ENCODE data around the gene SP8. TPM values are rescaled to one million over a fixed set of nuclear protein-coding genes. Genes with fewer than 3 reads are reported as not detected.
A peak's percentile ranks its signal among the peaks of the same experiment; 100 is the strongest.

The SP8 gene
- total RNA-seq, 2 experiments from 2014 or later: not detected

- Mint-ChIP-seq H3K4me1 (peaks cover 15% of the 10 kb centered on the region), H3K9me3 (ENCODE audit: low read depth) (peaks cover 7% of the 10 kb centered on the region), H3K27me3 (peaks cover 70% of the 10 kb centered on the region), H3K36me3 (ENCODE audit: low read depth) (peaks cover 8% of the 10 kb centered on the region), H3K27ac (no peak overlapping the region), H3K4me3 (no peak overlapping the region)
- no peak for DNase-seq
- ChIA-PET POLR2A (no interaction called here), CTCF (interaction anchor here (0.9 kb wide), 1 partner anchor 461 kb away, joined by 3 read pairs; no protein-coding TSS in a partner anchor)
- ATAC-seq: no peak
- intact Hi-C loops (cut with DNase I, micrococcal nuclease): loop anchor here (5.0 kb wide), 2 partner anchors 458 to 1687 kb away; no protein-coding TSS in a partner anchor
These were observed 7.2 kb upstream of the SP8 start for GRCh38 chr7:20793694-20794394.

GRCh38 chr7:20793248-20793647 is 6.6 kb upstream of the SP8 start:
- DNase-seq (no peak), ATAC-seq (no peak)
- intact Hi-C loops (cut with DNase I, micrococcal nuclease): loop anchor here (5.0 kb wide), 2 partner anchors 459 to 1686 kb away; no protein-coding TSS in a partner anchor
- Mint-ChIP-seq H3K4me1 (peaks cover 13% of the 10 kb centered on the region), H3K27me3 (peaks cover 71% of the 10 kb centered on the region), H3K9me3 (ENCODE audit: low read depth) (peaks cover 7% of the 10 kb centered on the region), H3K4me3 (no peak overlapping the region), H3K27ac (no peak overlapping the region), H3K36me3 (ENCODE audit: low read depth) (peaks cover 8% of the 10 kb centered on the region)
- ChIA-PET CTCF (no interaction called here), POLR2A (no interaction called here)

GRCh38 chr7:20791538-20792434 is 5.1 kb upstream of the SP8 start:
- H3K27me3 Mint-ChIP-seq: peaks cover 75% of the 10 kb centered on the region
- no peak overlapping the region for H3K27ac Mint-ChIP-seq
- ChIA-PET POLR2A (no interaction called here), CTCF (interaction anchor here (1.2 to 1.3 kb wide), 2 partner anchors 10 to 11 kb away, joined by 3 to 4 read pairs; no protein-coding TSS in a partner anchor)
- H3K9me3 Mint-ChIP-seq (ENCODE audit: low read depth): peaks cover 7% of the 10 kb centered on the region
- intact Hi-C loops (cut with DNase I, micrococcal nuclease): loop anchor here (5.0 kb wide), 2 partner anchors 461 to 1684 kb away; no protein-coding TSS in a partner anchor
- H3K4me1 Mint-ChIP-seq: peaks cover 10% of the 10 kb centered on the region
- H3K4me3 Mint-ChIP-seq: no peak overlapping the region
- peaks cover 12% of the 10 kb centered on the region for H3K36me3 Mint-ChIP-seq (ENCODE audit: low read depth)
- DNase-seq (no peak), ATAC-seq (no peak)

- intact Hi-C loops (cut with DNase I, micrococcal nuclease): loop anchor here (5.0 kb wide), 2 partner anchors 462 to 1683 kb away; no protein-coding TSS in a partner anchor
- ChIA-PET POLR2A (no interaction called here), CTCF (interaction anchor here (1.2 to 1.8 kb wide), 2 partner anchors 9 to 10 kb away, joined by 3 to 6 read pairs; no protein-coding TSS in a partner anchor)
- DNase-seq (no peak), ATAC-seq (no peak)
- no peak overlapping the region for H3K4me3 Mint-ChIP-seq
- H3K9me3 Mint-ChIP-seq (ENCODE audit: low read depth): peaks cover 7% of the 10 kb centered on the region
- peaks cover 9% of the 10 kb centered on the region for H3K36me3 Mint-ChIP-seq (ENCODE audit: low read depth)
- peaks cover 77% of the 10 kb centered on the region for H3K27me3 Mint-ChIP-seq
- no peak overlapping the region for H3K27ac Mint-ChIP-seq
- H3K4me1 Mint-ChIP-seq: peaks cover 16% of the 10 kb centered on the region
These were observed 3.7 kb upstream of the SP8 start for GRCh38 chr7:20790375-20790774.

- Mint-ChIP-seq H3K36me3 (ENCODE audit: low read depth) (peaks cover 12% of the 10 kb centered on the region), H3K9me3 (ENCODE audit: low read depth) (peaks cover 6% of the 10 kb centered on the region), H3K27ac (no peak overlapping the region), H3K4me3 (no peak overlapping the region), H3K27me3 (peaks cover 71% of the 10 kb centered on the region), H3K4me1 (peaks cover 22% of the 10 kb centered on the region)
- ChIA-PET POLR2A (no interaction called here), CTCF (interaction anchor here (0.6 to 1.8 kb wide), 2 partner anchors 8 to 1292 kb away, joined by 4 to 6 read pairs; no protein-coding TSS in a partner anchor)
- DNase-seq: no peak
- no peak for ATAC-seq
- intact Hi-C loops (cut with DNase I, micrococcal nuclease): loop anchor here in 1 of 2 experiments (1.0 kb wide), 1 partner anchor 10 kb away; no protein-coding TSS in a partner anchor
These were observed 1.8 kb upstream of the SP8 start for GRCh38 chr7:20788420-20788990.

- DNase-seq (no peak), ATAC-seq (no peak)
- Mint-ChIP-seq H3K9me3 (ENCODE audit: low read depth) (peaks cover 4% of the 10 kb centered on the region), H3K36me3 (ENCODE audit: low read depth) (peaks cover 9% of the 10 kb centered on the region), H3K27me3 (peaks cover 70% of the 10 kb centered on the region), H3K27ac (no peak overlapping the region), H3K4me1 (peaks cover 26% of the 10 kb centered on the region), H3K4me3 (no peak overlapping the region)
- POLR2A ChIA-PET: no interaction called here
- intact Hi-C loops (cut with DNase I, micrococcal nuclease): loop anchor here in 1 of 2 experiments (1.0 to 2.0 kb wide), 2 partner anchors 10 to 639 kb away; no protein-coding TSS in a partner anchor
- CTCF ChIA-PET: interaction anchor here (0.6 kb wide), 1 partner anchor 1292 kb away, joined by 4 read pairs; no protein-coding TSS in a partner anchor
These were observed 1.2 kb upstream of the SP8 start for GRCh38 chr7:20787660-20788419.

GRCh38 chr7:20786421-20786778 is 286 bp downstream of the SP8 start:
- DNase-seq: no peak
- ChIA-PET POLR2A (no interaction called here), CTCF (no interaction called here)
- peaks cover 26% of the 10 kb centered on the region for H3K4me1 Mint-ChIP-seq
- ATAC-seq: no peak
- H3K27ac Mint-ChIP-seq: no peak overlapping the region
- peak overlapping the region; percentile 66 for H3K4me3 Mint-ChIP-seq
- peaks cover 9% of the 10 kb centered on the region for H3K36me3 Mint-ChIP-seq (ENCODE audit: low read depth)
- intact Hi-C loops (cut with DNase I, micrococcal nuclease): loop anchor here in 1 of 2 experiments (2.0 kb wide), 1 partner anchor 640 kb away; no protein-coding TSS in a partner anchor
- H3K27me3 Mint-ChIP-seq: peaks cover 66% of the 10 kb centered on the region
- H3K9me3 Mint-ChIP-seq (ENCODE audit: low read depth): peaks cover 2% of the 10 kb centered on the region

GRCh38 chr7:20786049-20786412 is 655 bp downstream of the SP8 start:
- POLR2A ChIA-PET: no interaction called here
- no peak for ATAC-seq
- peaks cover 24% of the 10 kb centered on the region for H3K4me1 Mint-ChIP-seq
- H3K4me3 Mint-ChIP-seq: peak overlapping the region; percentile 66
- peaks cover 63% of the 10 kb centered on the region for H3K27me3 Mint-ChIP-seq
- no peak overlapping the region for H3K27ac Mint-ChIP-seq
- CTCF ChIA-PET: no interaction called here
- DNase-seq: no peak
- H3K9me3 Mint-ChIP-seq (ENCODE audit: low read depth): peaks cover 2% of the 10 kb centered on the region
- intact Hi-C loops (cut with DNase I, micrococcal nuclease): loop anchor here in 1 of 2 experiments (2.0 kb wide), 1 partner anchor 641 kb away; no protein-coding TSS in a partner anchor
- peaks cover 7% of the 10 kb centered on the region for H3K36me3 Mint-ChIP-seq (ENCODE audit: low read depth)

GRCh38 chr7:20785157-20786048 is 1.3 kb downstream of the SP8 start:
- ChIA-PET CTCF (no interaction called here), POLR2A (no interaction called here)
- Mint-ChIP-seq H3K9me3 (ENCODE audit: low read depth) (peaks cover 2% of the 10 kb centered on the region), H3K4me3 (peak overlapping the region; percentile 66), H3K36me3 (ENCODE audit: low read depth) (peaks cover 7% of the 10 kb centered on the region), H3K4me1 (peaks cover 24% of the 10 kb centered on the region), H3K27ac (no peak overlapping the region), H3K27me3 (peaks cover 62% of the 10 kb centered on the region)
- ATAC-seq (no peak), DNase-seq (peak; percentile 27)
- intact Hi-C loops (cut with DNase I, micrococcal nuclease): loop anchor here in 1 of 2 experiments (1.0 to 2.0 kb wide), 2 partner anchors 12 to 641 kb away; no protein-coding TSS in a partner anchor

All from activated CD4-positive, alpha-beta T cell treated with anti-CD3 and anti-CD28 coated beads for 36 hours (primary cell).